ENCODE data around the gene SLC38A3. TPM values are rescaled to one million over a fixed set of nuclear protein-coding genes. Genes with fewer than 3 reads are reported as not detected.

Gene SLC38A3
- total RNA-seq, 1 experiment from 2014 or later, result 1.1 TPM

DNA sequence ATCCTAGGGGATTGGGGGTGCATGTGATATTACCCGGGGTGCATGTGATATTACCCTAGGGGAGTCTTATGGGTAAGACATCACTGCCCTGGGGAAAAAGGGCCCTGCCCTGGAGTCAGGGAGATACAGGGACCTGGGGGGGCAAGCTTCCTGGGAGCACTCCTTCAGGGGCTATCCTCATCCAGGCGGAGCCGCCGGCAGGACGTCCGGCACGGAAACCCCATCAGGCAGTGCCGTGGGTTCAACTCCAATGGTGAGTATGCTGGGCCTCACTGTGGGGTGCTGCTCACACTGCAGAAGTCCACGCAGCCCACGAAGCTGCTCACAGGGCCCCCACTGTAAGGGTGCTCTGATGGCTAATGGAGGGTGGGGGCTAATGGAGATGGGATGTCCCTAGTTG is 19.0 kb upstream of the SLC38A3 start:
- no peak for DNase-seq (ENCODE audit: low spot score)
- in situ Hi-C loops (cut with HindIII; ENCODE audit: low sequenced_read_pairs), result no loop called here

DNA sequence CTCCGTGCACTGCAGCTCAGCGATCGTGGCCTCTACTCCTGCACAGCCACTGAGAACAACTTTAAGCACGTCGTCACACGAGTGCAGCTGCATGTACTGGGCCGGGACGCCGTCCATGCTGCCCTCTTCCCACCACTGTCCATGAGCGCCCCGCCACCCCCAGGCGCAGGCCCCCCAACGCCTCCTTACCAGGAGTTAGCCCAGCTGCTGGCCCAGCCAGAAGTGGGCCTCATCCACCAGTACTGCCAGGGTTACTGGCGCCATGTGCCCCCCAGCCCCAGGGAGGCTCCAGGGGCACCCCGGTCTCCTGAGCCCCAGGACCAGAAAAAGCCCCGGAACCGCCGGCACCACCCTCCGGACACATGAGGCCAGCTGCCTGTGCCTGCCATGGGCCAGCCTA is 17.3 kb upstream of the SLC38A3 start:
- no peak for DNase-seq (ENCODE audit: low spot score)
- in situ Hi-C loops (cut with HindIII; ENCODE audit: low sequenced_read_pairs), result no loop called here

DNA sequence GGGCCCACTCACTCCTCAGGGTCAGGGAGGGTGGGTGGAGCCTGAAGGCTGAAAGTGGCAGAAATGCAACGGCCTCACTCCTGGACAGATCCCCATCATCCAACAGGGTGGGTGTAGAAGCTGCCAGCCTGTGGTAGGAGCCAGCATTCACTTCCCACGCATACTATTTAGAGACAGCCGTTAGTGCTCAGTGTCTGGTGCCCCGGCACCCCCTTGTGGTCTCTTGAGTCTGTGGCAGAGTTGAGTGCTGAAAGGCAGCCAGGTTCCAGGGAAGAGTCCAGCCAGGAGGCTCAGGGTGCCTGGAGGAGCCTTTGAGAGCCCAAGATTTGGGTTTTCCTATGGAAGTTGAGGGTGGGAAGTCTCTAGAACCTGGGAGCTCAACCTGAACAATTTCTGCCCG is 15.8 kb upstream of the SLC38A3 start:
- peak; percentile 71 for DNase-seq (ENCODE audit: low spot score)
- in situ Hi-C loops (cut with HindIII; ENCODE audit: low sequenced_read_pairs), result no loop called here

DNA sequence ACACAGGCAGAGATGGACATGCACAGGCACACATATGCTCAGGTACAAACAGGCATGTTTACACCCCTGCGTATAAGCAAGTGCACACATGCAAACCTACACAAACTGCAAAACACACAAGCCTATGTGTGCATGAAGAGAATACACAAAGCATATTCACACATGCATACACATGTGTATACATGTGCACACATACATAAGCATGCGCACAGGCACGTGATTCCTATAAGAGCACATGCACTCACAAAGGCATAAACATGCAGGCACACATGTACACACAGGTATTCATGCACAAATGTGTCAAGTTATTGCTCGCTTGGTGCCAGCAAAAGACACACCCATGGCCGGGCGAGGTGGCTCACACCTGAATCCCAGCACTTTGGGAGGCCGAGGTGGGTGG is 15.1 kb upstream of the SLC38A3 start:
- in situ Hi-C loops (cut with HindIII; ENCODE audit: low sequenced_read_pairs), result no loop called here
- DNase-seq (ENCODE audit: low spot score), result no peak

DNA sequence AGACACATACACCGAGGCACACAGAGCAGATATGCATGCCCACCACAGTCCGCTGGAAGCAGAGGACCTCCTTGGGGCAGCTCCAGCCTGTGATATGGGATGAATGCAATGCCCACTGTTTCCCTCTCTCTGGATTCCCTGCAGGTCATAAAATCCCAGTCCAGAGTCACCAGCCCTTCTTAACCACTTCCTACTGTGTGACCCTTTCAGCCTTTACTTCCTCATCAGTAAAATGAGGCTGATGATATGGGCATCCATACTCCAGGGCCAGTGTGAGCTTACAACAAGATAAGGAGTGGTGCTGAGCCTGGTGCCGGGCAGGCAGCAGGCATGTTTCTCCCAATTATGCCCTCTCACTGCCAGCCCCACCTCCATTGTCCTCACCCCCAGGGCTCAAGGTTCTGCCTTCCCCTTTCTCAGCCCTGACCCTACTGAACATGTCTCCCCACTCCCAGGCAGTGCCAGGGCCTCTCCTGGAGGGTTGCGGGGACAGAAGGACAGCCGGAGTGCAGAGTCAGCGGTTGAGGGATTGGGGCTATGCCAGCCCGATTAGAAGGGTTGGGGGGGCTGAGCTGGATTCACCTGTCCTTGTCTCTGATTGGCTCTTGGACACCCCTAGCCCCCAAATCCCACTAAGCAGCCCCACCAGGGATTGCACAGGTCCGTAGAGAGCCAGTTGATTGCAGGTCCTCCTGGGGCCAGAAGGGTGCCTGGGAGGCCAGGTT is 14.0 kb upstream of the SLC38A3 start, which contains the start of gene GNAT1:
TSS of gene GNAT1 (plus strand) at position 675 of the 725 bp plus-strand sequence. CDS start 116 bp downstream, outside the sequence.
- no peak for DNase-seq (ENCODE audit: low spot score)
- in situ Hi-C loops (cut with HindIII; ENCODE audit: low sequenced_read_pairs), result no loop called here

DNA sequence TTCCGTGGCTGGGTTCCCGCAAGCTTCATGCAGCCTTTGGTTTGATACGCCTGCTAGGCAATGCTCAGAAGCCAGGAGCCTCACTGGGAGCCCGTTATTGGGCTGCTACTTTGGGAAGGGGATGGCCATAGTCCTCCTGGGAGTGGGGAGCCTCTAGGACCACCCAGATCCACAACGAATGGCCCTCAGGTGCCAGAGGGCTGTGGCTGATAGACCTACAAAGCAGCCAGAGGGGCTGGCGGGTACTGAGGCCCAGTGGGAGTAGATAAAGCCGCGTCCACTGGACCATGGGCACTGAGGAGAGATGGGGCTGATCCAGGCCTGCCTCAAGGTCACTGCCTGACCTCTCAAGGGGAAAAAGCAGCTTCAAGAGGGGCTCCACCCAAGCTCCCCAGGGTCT is 12.9 kb upstream of the SLC38A3 start:
- in situ Hi-C loops (cut with HindIII; ENCODE audit: low sequenced_read_pairs), result no loop called here
- DNase-seq (ENCODE audit: low spot score), result no peak

DNA sequence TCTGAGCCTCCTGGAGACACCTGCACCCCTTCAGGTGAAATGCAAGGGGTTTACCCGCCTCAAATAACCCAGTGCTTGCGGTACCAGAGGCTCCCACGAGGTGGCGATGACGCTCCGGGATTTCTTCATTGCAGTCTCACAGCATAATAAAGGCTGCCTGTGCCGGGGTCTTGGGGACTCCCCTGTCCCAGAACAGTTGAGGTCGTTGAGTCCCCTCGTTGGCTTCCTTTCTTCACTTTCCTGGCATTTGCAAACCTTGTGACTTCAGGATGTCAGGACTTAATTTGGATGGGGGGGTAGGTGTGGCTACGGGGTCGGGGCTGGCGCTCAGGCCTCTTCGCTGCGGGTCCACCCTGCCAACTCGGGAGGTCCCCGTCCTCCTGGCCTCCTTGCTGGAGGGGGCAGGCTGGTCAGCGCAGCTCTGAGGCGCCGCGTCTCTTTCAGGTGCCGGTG is 12.4 kb upstream of the SLC38A3 start:
- in situ Hi-C loops (cut with HindIII; ENCODE audit: low sequenced_read_pairs), result no loop called here
- DNase-seq (ENCODE audit: low spot score), result peak; percentile 75

DNA sequence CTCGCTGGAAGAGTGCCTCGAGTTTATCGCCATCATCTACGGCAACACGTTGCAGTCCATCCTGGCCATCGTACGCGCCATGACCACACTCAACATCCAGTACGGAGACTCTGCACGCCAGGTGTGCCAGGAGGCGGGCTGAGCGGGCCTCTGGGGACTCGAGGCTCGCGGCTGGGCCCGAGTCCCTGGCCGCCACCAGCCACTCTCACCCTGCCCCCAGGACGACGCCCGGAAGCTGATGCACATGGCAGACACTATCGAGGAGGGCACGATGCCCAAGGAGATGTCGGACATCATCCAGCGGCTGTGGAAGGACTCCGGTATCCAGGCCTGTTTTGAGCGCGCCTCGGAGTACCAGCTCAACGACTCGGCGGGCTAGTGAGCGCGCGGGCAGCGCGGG is 11.8 kb upstream of the SLC38A3 start:
- no peak for DNase-seq (ENCODE audit: low spot score)
- in situ Hi-C loops (cut with HindIII; ENCODE audit: low sequenced_read_pairs), result no loop called here

DNA sequence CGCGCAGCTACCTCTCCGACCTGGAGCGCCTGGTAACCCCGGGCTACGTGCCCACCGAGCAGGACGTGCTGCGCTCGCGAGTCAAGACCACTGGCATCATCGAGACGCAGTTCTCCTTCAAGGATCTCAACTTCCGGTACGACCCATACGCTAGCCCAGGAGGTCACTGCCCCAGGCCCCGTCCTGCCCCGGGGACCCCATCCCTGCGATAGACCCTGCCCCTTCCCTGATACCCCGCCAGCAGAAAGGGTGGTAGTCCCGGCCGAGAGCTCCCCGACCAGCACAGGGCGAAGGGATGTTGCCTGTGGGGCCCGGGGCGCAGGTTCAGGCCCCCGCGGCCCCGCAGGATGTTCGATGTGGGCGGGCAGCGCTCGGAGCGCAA is 11.3 kb upstream of the SLC38A3 start:
- in situ Hi-C loops (cut with HindIII; ENCODE audit: low sequenced_read_pairs), result no loop called here

DNA sequence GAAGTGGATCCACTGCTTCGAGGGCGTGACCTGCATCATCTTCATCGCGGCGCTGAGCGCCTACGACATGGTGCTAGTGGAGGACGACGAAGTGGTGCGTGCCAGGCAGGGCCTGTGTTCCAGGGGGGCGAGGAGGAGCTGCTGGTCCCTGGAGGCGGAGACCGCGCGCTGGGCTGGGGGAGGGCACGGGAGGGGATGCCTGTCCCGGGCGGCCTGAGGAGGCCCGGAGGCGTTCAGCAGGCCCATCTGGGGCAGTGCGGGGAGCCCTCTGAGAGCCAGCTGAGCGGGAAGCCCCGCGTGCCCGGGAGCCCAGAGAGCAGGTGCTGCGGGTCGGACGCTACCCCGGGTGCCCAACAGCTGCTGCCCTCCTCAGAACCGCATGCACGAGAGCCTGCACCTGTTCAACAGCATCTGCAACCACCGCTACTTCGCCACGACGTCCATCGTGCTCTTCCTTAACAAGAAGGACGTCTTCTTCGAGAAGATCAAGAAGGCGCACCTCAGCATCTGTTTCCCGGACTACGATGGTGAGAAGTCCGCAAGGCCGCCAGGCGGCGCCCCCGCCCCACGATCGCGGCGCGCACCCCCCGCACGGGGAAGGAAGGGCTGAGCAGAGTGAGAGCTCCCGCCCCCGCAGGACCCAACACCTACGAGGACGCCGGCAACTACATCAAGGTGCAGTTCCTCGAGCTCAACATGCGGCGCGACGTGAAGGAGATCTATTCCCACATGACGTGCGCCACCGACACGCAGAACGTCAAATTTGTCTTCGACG is 10.8 kb upstream of the SLC38A3 start:
- in situ Hi-C loops (cut with HindIII; ENCODE audit: low sequenced_read_pairs), result no loop called here
- peak; percentile 41 for DNase-seq (ENCODE audit: low spot score)

More for the DNA sequence above, 11.3 kb upstream of the SLC38A3 start:
- no peak for DNase-seq (ENCODE audit: low spot score)

DNA sequence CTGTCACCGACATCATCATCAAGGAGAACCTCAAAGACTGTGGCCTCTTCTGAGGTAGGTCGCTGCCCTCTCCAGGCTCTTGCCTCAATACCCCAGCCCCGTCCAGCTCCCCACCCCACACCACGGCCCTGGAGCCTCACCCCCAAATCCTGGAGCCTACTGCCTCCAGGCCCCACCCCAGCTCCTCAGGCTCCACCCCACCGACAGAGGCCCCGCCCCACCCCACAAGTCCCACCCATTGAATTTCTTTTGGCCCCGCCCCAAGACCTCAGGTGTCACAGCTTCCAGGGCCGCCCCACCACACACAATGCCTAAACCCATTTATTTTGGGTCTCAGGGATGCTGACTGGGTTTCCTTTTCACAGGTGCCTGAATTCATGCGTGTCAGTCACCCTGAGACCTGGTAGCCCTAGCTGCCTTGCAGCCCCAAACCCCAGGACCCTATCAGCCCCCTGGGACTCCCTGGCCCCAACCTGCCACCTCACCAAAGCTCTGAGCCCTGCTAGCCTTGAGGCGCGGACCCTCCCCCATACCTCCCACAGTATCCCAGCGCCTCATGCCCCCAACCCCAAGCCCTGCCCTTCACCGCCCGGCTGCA is 10.1 kb upstream of the SLC38A3 start:
- in situ Hi-C loops (cut with HindIII; ENCODE audit: low sequenced_read_pairs), result no loop called here
- no peak for DNase-seq (ENCODE audit: low spot score)

DNA sequence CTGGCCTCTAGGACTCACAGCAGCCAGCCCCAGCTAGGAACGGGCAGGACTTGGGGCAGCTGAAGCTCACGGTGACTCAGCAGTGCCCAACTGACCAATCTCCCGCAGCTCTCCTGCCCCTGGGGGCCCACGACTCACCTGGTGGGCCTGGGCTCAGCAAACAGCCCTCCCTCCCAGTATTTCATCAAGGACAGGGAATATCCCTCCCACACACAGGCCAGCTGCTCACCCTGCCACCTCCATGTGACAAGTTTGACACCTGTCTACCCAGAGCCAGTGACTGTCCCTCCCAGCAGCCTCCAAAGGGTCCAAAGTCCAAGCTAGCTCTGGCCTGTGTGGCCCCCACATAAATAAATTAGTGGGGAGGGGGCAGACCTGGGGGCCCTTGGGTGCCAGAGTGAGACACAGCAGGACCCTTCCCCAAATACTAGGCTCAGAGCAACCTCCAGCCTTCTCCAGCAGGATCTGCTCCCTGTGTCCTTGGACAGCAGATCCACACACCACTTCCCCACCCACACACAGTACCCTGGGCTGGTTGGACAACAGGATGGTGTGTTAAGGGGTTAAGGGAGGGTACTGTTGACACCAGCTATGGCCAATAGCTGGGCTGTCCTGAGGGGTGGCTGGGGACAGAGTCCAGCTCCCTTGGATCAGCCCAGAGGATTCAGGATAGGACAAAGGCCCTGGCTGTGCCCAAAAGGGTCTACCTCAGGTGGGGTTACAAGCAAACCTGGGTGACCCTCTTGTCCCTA is 9.4 kb upstream of the SLC38A3 start:
- in situ Hi-C loops (cut with HindIII; ENCODE audit: low sequenced_read_pairs), result no loop called here

DNA sequence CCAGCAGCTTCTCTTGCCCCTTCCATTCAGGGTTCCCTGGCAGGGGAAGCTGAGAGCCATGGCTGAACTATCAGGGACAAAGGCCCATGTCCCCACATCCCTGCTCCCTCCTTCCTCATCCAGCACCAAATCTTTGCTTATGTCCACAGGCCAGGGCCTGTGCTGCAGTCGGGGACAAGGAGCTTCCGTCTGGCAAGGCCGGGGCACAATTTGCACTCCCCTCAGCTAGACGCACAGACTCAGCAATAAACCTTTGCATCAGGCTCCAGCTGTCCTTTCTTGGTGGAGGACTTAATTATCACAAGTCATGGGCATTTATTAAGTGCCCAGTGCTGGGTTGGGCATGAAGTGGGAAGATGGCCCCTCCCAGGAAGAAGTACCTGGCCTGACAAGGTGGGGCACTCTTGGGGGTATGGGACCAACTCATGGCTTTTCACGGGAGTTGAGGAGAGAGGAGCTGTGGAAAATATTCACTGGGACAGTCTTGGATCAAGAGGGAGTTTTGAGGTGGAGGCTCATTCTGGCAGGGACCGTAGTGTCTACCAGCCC is 8.7 kb upstream of the SLC38A3 start:
- no peak for DNase-seq (ENCODE audit: low spot score)
- in situ Hi-C loops (cut with HindIII; ENCODE audit: low sequenced_read_pairs), result no loop called here

More for the DNA sequence above, 9.4 kb upstream of the SLC38A3 start:
- DNase-seq (ENCODE audit: low spot score), result no peak

DNA sequence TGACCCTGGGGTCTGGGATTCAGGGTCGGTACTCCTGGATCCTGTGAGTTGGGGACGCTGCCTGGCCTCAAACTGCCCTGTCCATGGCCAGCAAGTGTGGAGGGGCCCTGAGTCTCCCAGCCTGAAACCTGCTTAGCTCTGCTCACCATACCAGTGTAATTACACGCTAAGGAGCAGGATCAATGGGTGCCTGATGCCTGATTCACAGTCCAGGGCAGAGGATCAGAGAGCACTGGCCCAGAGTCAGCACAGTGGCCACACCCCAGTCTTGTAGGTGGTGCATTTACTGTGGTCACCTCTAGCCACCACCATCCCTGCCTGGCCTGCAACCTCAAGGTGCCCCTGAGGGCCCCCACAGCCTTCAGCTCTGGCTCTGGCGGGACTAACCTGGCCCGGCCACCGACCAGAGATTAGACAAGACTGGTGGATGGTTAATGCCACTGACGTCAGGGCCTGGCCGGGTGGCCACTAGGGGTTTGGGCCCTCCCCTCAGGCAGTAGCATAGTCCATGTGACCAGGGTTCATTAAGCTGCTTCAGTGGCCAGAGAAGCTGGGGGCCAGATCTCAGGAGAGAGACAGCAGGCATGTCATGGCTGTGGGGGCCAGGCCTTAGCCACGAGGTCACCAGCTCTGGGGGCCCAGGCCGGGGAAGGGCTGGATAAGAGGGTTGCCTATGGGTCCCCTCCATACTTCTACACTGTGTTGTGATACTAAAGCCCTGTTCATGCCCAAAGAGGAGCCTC is 3.3 kb upstream of the SLC38A3 start:
- in situ Hi-C loops (cut with HindIII; ENCODE audit: low sequenced_read_pairs), result no loop called here
- DNase-seq (ENCODE audit: low spot score), result no peak

DNA sequence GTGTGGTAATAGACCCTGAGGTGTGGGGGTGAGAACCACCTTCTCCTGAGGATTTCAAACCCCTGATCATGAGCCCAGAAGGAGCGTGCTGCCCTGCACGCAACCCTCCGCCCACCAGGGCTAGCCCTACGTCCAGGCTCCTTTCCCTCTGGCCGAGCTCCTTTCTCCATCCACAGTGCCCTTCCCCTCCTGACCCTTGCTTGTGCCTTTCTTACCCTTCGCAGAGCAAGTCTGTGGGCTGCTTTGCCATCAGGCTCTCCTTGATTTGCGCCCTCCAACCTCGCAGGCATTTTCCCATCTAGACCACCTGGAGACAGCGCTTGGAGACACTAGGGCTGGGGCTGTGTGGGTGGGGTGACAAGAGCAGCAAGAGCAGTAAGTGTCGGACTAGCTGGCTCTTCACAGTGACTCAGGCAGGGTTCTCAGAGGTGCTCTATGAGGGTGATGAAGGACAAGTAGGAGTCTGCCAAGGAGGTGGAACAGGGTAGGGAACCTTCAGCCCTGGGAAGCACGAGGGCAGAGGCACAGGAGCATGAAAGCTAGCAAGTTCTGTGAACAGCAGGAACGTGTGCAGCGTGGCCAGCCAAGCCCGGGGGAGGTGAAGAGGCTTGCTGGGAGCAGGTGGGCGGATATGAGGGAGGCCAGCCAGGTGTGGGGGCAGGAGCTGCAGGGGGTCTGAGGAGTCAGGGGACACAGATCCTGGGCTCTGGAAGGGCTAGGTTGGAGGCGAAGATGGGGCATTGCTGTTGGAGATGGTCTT is 2.5 kb upstream of the SLC38A3 start:
- DNase-seq (ENCODE audit: low spot score), result no peak
- in situ Hi-C loops (cut with HindIII; ENCODE audit: low sequenced_read_pairs), result no loop called here

DNA sequence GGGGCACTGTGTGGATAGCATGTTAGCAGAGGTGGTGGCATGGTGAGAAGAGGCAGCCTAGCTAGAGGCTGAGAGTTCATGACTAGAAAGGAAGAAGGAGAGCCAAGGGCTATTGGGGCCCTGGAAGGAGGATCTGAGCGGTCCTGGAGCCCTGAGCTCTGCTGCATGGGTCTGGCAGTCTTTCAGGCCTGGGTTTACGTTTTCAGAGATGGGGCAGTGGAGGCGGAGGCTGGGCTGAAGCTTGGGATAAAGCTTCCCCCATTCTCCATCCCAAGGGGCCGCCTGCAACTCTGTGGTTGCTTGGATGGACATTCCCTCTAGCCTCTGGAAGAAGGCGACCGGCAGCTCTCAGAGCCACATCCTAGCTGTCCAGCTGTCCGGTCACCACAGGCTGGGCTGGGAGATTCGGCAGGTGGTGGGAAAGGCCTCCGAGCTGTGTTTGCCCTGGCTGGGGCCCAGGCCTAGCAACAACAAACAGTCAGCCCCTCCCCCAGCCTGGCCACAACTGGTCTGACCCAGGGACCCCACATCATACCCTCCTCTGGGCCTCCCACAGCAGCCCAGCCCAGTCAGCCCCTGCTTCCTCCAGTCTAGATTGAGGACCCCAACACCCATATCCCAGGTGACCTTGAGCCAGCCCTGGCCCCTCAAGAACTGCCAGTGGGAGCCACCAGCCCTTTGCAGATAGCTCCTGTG is 1.8 kb upstream of the SLC38A3 start:
- in situ Hi-C loops (cut with HindIII; ENCODE audit: low sequenced_read_pairs), result no loop called here
- no peak for DNase-seq (ENCODE audit: low spot score)

All from G401 (cell line).